Measurements from ENCODE around the gene CUX1.

DNA sequence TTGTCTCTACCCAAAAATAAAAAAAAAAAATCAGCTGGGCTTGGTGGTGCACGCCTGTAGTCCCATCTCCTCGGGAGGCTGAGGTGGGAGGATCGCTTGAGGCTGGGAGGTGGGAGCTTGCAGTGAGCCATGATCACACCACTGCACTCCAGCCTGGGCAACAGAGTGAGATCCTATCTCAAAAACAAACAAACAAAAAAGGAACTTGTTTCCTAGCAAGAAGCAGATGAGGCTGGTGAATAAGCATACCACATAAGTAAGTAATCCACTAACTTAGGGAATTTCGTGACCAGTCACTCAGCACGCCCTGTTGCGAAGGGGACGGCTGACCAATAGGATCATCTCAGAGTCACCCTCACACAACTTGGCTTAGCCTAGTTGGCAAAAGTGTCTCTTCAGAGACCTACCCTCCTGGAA, 64.6 kb downstream of the CUX1 start:
- TF ChIP-seq POLR2A (IDR thresholded peaks at IDR 0.05; ENCODE audit: low read depth, low read length) (no peak), TAF1 (IDR thresholded peaks at IDR 0.05; ENCODE audit: low read depth, low read length) (no peak), POLR2AphosphoS5 (IDR thresholded peaks at IDR 0.05; ENCODE audit: low read depth, low read length) (no peak), PAX5 (IDR thresholded peaks at IDR 0.05; ENCODE audit: insufficient read depth, low read length, severe bottlenecking) (no peak), SPI1 (IDR thresholded peaks at IDR 0.05; ENCODE audit: low read depth, low read length) (no peak)

Measured in GM12891 (cell line).